Measurements from ENCODE around the gene AIG1.

- TF ChIP-seq CTCF (IDR thresholded peaks at IDR 0.05), result no peak
- TF ChIP-seq YY1 (IDR thresholded peaks at IDR 0.05; ENCODE audit: low read depth), result no peak
- TF ChIP-seq MAX (IDR thresholded peaks at IDR 0.05; ENCODE audit: low read depth), result no peak
- TF ChIP-seq ZBTB33 (IDR thresholded peaks at IDR 0.05; ENCODE audit: borderline replicate concordance, low read depth), result no peak
- no peak for TF ChIP-seq MXI1 (IDR thresholded peaks at IDR 0.05; ENCODE audit: low read depth, low read length)
- no peak for TF ChIP-seq FOXJ3 (CRISPR knock-in tag; IDR thresholded peaks at IDR 0.05)
- no peak for TF ChIP-seq USF1 (IDR thresholded peaks at IDR 0.05; ENCODE audit: borderline replicate concordance, low read depth)
- TF ChIP-seq EP300 (IDR thresholded peaks at IDR 0.05; ENCODE audit: borderline replicate concordance in 1 of 2, low read depth in 1 of 2, low read length in 1 of 2), result no peak
- TF ChIP-seq EZH2phosphoT487 (IDR thresholded peaks at IDR 0.05; ENCODE audit: borderline replicate concordance, low read depth), result no peak
- no peak for TF ChIP-seq SMC3 (IDR thresholded peaks at IDR 0.05; ENCODE audit: low read depth, low read length)
- TF ChIP-seq TAF1 (IDR thresholded peaks at IDR 0.05; ENCODE audit: borderline replicate concordance, low read depth, low read length), result no peak
- no peak for TF ChIP-seq NRF1 (IDR thresholded peaks at IDR 0.05; ENCODE audit: low read depth, low read length)
These were observed 126.7 kb downstream of the AIG1 start for GRCh38 chr6:143187238-143187923.
